GM21528 (cell line): ENCODE measurements around the gene PACS2.

ENCODE experiments used
- ATAC-seq: cut with Tn5 transposase; IDR thresholded peaks from one replicate; pipeline ENCODE4 v1.9.1; 2021; ENCODE audit warnings: mild to moderate bottlenecking, moderate library complexity; ENCODE audit not compliant: unreplicated experiment, low FRiP score

Gene PACS2

GRCh38 chr14:105365681-105366080, 51.1 kb downstream of the PACS2 start:
- no peak for ATAC-seq

DNA sequence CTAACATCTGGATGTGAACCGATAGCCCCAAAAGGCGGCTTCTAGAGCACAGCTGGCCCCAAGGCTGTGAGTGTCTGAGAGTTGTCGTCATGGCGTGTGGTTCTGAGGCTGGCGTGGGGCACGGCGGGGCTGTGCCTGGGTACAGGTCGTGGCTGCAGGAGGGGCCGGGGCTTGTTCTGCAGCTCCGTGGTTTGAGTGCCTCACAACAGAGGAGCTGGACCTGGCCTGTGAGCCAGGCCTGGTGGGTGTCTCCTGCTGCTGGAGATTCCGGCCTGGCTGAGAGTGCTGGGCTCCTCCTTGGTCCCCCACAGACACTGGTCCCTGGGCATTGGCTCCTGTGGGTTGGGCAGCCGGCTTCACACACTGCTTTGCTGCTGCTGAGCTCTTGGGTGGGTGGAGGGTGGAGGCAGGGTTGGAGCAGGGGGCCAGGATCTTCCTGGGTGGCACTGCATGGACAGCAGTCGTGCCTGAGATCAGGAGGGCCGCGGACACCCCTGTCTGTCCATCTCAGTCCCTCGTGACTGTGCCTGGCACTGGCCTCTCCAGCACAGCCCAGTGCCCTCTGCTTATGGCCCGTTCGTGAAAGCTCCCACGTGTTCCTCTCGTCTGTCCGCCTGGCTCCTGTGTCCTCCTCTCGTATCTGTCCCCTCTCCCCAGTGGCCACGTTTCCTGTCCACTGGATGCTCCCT, 52.0 kb downstream of the PACS2 start:
- ATAC-seq, result no peak

DNA sequence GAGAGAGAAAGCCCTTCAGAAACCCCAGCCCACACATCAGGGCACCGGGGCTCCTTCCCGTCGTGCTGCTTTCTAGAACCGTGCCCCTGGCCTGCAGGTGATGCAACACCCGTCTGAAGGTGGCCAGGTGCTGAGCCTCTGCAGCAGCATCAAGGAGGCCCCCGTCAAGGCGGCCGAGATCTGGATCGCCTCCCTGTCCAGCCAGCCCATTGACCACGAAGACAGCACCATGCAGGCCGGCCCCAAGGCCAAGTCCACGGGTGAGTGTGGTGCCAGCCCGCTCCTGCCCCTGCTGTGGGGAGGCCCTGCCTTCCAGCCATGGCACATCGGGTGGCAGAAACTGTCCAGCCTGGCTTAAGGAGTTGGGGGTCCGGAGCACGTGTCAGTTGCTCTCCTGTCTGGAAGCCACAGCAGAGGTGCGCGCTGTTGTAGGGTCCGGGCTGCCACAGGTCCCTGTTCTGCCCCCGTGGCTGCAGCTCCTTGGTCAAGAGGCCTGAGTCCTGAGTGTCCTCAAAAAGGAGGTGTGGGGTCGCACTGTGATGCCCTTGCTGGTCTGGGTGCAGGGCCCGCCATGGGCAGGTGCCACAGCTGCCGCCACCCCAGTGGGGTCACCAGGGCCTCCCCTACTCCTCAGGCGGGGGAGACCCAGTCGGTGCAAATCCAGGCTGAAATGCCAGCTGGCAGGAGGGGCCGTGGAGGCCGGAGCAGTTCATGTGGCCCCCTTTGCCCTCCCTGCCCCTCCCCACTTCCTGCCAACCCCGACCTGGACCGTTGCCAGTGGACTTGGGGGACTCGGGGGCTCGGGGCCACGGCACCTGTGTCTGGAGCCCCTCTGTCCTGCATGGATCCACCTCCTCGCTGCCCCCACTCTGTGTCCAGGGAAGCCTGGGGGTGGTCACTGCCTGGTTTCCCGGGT, 52.8 kb downstream of the PACS2 start:
- ATAC-seq, result no peak

- no peak for ATAC-seq
These were observed 53.5 kb downstream of the PACS2 start for GRCh38 chr14:105368032-105368417.

GRCh38 chr14:105368426-105368825, 53.9 kb downstream of the PACS2 start:
- ATAC-seq, result no peak

GRCh38 chr14:105368910-105369652, 54.5 kb downstream of the PACS2 start:
- no peak for ATAC-seq

DNA sequence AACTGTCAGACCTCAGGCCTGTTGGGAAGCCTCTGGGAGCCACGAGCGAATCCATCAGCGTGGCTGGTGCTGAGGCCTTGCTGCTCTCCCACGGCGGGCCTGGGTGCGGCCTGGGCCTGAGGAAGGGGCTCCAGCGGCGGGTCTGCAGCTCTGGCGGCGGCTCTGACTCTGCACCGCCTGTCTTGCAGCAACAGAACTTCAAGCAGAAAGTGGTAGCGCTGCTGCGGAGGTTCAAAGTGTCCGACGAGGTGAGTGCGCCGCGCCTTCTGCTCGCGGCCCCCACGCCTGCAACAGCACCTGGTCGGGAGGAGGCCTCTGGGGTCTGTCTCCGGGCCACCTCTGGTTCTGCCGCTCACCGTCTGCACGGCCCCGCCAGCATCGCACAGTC, 55.1 kb downstream of the PACS2 start:
- no peak for ATAC-seq

GRCh38 chr14:105374389-105374788, 59.8 kb downstream of the PACS2 start:
- ATAC-seq, result no peak

- ATAC-seq, result no peak
These were observed 61.1 kb downstream of the PACS2 start for GRCh38 chr14:105375635-105376057.

DNA sequence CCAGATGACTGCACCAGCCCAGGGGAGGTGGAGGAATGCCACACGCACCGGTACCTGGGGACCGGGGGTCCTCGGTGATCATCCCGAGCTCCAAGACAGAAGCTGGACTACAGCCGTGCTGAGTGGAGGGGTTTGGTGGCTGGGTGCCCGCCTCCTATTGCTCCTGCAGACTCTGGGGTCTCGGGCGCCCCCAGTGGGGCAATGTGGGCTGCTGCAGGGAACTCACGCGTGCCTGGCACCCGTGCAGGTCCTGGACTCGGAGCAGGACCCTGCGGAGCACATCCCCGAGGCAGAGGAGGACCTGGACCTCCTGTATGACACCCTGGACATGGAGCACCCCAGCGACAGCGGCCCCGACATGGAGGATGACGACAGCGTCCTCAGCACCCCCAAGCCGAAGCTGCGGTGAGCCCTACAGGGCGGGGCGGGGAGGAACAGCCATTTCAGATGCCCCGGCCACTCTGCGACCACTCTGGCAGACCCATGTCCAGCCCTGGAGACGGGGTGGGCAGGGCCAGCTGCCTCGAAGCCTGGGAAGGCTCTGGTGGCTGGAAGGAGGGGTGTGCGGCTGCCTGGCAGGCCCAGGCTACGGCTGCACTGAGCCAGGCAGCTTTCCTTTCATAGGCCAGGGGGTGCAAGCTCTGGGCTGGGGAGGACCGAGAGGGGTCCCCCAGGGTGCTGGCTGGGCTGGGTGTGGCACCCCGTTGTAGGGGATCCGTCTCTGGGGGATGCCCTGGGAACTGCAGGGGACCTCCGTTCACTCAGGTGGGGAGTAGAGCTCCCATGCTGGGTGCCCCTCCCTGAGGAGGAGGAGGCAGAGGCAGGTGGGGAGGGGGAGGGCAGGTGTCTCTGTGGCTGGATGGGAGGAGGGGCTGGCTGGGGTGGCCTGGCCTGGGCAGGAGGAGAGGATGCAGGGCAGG, 62.2 kb downstream of the PACS2 start:
- ATAC-seq, result no peak

DNA sequence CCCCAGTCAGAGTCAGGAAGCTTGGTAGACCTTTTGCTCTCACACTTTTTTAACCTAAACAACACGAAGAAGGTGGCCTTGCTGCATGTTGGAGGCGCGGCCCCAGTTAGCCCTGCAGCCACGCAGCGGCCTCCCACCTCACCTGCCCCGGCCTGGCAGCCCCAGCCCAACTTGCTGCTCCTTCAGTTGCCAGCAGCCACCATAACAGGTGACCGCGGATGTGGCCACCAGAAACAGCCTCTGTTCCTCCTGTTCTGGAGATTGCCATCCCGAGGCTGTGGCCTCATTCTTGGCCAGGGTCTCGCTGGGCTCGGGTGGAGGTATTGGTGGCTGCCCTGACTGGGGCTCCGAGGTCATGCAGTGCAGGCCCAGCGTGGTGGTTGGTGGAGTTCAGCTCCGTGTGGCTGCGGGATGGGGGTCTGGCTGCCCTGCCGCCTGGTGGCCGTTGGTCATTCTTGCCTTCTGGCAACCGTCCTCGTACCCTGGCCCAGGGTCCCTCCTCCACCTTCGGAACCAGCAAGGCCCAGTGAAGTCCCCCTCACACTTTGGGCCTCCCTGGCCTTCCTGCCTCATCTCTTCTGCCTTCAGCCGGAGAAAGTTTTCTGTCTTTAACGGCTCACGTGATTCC, 63.1 kb downstream of the PACS2 start:
- no peak for ATAC-seq

DNA sequence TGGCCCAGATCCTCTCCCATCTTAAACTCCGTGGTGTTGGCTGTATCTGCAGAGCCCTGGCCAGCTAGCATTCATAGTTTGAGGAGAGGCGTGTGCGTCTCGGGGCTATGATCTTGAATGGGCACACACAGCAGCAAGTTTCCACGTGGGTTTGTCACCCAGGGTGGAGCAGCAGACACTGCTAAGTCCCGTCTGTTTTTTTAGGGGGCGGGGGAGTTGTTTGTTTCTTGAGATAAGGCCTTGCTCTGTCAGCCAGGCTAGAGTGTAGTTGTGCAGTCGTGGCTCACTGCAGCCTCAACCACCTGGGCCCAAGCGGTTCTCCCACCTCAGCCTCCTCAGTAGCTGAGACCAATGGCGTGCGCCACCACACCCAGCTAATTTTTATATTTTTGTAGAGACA, 63.7 kb downstream of the PACS2 start:
- no peak for ATAC-seq

DNA sequence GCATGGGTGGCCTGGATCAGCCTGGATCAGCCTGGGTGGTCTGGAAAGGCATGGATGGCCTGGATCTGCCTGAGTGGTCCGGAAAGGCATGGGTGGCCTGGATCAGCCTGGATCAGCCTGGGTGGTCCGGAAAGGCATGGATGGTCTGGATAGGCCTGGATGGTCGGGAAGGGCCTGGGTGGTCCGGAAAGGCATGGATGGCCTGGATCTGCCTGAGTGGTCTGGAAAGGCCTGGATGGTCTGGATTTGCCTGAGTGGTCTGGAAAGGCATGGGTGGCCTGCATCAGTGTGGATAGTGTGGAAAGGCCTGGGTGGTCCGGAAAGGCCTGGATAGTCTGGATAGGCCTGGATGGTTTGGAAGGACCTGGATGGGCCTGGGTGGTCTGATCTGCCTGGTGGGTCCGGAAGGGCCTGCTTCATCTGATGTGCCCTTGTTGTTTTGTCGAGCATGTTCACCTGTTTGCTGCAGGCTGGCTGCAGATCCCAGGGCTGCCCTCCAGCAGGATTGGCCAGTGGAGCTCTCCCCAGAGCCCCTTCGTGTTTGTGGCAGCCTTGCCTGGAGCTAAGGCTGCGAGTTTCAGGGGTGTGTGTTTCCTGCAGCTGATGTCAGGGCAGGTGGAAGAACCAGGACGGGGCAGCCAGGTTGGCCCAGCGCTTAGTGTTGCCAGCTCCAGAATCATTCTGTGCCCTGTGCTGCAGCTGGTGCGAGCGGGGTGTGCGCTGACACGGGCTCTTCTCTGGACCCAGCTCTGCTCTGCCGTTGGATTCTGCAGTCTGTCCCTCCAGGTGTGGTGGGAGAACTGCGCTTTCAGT, 64.5 kb downstream of the PACS2 start:
- ATAC-seq, result no peak

DNA sequence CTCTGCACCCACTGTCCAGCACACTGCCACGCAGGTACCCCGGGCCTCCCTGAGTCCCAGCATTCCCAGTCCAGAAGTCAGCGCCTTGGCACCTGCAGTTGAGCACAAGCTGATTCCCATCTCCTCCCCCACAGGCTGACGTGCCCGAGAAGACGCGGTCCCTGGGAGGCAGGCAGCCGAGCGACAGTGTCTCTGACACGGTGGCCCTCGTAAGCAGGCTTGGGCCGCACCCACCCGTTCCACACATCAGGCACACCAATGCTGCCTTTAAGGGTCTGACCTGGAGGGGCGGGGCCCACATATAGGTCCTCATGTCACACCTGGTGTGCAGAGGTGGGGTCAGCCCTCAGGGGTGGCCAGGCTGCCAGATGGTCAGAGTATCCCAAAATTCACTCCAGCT, 65.4 kb downstream of the PACS2 start:
- ATAC-seq, result no peak

DNA sequence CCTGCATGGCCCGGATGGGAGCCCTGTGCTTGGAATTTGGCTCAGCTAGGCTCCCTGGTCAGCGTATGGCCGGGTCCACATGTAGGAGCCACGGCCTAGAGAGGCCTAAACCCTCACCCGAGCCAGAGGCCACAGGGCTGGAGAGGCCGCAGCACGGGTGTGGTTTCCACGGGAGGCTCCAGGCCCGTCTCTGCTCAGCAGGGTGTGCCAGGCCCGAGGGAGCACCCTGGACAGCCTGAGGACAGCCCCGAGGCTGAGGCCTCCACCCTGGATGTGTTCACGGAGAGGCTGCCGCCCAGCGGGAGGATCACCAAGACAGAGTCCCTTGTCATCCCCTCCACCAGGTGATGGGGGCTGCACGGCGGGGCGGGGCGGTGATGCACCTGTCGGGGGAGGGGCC, 66.2 kb downstream of the PACS2 start:
- ATAC-seq, result no peak

DNA sequence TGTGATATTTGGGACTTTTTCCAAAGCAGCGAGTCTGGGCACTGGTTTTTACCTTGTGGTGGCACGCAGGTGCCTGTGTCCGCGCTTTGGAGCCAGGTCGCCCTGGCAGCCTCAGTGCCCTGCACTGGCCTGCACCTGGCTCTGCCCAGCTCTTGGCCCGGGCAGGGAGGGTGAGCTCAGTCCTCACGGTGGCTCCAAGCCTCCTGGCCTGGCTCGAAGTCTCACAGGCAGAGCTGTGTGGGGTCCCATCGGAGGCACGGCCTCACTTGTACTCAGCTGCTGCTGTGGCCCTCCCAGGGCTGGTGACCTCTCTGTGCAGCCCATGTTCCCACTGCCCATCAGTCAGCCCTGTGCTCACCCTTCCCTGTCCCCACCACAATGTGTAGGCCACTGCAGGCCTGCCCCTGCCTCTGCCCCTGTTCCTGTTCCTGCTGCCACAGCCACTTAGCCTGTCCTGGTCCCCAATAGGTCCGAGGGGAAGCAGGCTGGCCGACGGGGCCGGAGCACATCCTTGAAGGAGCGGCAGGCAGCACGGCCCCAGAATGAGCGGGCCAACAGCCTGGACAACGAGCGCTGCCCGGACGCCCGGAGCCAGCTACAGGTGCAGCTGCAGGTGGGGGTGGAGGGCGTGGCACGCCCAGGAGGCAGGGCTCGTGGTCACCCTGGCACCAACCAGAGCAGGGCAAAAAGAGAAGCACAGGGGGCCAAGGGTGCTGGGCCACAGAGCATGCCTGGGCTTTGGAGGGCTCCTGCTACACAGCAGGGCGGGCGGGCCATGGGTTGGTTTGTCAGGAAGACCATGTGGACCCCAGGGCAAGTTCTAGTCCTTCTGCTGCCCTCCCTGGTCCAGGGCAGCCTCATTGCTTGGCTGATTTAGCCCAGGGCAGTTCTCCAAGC, 67.1 kb downstream of the PACS2 start:
- no peak for ATAC-seq

DNA sequence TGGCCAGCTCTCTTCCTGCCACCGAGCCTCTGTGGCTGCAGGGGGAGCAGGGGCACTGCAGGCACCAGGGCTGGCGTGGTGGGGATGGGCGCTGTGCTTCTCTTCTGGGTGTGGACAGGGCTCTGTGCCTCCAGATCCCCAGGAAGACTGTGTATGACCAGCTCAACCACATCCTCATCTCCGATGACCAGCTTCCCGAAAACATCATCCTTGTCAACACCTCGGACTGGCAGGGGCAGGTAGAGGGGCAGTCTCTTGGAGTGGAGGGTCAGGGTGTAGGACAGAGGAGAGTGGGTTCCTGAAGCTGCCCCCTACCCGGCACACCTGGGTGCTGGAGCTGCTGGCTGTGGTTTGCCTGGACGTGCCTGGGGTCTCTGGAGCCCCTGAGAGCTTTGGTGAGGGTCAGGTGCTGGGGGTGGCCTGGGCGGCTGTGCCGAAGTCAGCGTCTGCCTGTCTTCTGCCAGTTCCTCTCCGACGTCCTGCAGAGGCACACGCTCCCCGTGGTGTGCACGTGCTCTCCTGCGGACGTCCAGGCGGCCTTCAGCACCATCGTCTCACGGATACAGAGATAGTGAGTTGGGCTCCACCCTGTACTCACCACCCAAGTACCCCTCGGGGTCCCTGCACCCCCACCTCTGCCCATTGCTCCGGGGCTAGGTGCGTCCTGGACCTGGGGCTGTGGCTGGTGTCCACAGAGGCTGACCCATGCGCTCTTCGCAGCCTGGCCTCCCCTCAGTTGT, 68.0 kb downstream of the PACS2 start:
- no peak for ATAC-seq
